Stimulated activated CD4-positive, alpha-beta T cell treated with anti-CD3 and anti-CD28 coated beads, TNF-alpha, amount 100 ng/mL, for 1 hour (primary cell): ENCODE measurements around the gene OR8I2.
"Not testable (repeated sequence)": the region's sequence is repeated elsewhere in the genome, so short reads cannot be mapped to it uniquely, and the experiment has no call there.

ENCODE experiments used
- DNase-seq, 3 donors: peaks; one replicate each; pipeline ENCODE4 v3.0.0-alpha.2; 2020; ENCODE audit warnings: low read depth in 3 of 3, low spot score in 1 of 3

Gene OR8I2

GRCh38 chr11:56093008-56093407 is at the start of gene OR8I2:
TSS of gene OR8I2 (plus strand) at chr11:56093308. CDS start at chr11:56093308, 0 bp downstream.
- DNase-seq, result no peak

DNA sequence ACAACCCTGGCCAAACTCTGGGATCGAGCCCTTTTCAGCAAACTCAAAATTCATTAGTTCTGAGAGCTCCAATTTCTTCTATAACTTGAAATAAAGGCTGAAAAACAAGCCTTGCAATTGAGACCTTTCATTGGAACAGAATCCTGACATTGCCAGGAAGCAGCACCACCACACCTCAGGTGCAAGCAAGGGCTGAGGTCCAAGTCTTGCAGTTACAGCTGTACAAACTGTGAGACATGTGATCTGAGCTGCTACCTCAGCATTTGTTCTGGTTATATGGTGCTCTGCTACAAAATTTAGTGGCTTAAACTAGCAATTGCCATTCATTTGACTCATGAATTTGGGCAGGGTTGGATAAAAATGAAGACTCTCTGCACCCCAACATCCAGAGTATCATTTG is 47.6 kb upstream of the OR8I2 start:
- DNase-seq, result no peak

DNA sequence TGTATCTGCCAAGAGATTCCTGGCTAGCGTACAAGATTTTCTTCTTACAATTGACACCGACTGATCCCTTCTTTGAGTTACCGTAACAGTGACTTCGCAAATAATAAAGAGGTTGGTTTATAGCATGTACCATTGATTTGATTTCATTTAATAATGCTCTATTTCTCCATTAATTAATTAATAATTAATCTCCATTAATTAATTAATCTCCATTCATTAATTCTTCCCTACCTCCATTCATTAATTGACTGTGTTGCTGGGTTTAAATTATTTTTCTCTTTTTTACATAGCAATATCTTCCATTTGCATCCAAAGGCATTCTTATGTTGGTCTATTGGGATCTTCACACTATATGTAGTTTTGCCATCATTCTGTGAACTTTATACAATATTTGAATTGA is 44.6 kb upstream of the OR8I2 start:
- no peak for DNase-seq

DNA sequence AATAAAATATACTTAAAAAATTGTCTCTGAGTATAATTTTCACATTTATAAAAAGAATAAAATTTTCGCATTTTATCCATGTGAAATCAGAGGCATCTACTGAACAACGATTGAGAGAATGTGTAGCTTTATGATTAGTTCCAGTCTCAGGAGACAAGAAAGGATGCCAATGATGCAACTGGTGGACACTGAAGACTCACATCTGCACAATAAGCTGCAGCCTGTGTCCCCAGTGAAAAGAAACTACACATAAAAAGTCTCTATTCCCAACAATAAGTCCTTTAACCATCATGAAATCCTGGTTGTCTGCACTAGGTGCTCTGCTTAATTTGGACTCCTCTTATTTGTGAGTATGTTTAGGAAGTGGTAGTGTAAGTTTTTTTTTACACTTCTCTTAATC is 43.6 kb upstream of the OR8I2 start:
- no peak for DNase-seq

DNA sequence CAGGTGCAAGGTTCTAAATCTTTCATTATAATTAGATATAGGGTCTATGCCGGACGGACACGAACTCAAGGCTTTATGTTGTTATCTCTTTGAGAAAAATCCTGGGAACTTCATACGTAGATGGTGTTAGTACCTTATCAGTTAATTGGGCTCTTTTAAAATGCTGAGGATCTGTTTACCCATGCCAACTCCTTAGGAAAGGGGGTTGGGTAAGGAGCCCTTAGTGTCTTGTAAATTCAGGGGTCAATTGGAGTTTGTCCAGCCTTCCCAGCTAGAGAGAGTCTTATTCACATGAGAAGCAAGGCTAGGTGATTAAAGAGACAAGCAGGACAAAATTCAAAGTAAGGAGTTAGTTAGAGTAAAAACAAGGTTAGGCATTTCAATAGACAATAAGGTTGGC is 36.7 kb upstream of the OR8I2 start:
- DNase-seq, result not testable (repeated sequence)

- DNase-seq, result not testable (repeated sequence)
Observed at GRCh38 chr11:56057661-56058237, 35.4 kb upstream of the OR8I2 start.

DNA sequence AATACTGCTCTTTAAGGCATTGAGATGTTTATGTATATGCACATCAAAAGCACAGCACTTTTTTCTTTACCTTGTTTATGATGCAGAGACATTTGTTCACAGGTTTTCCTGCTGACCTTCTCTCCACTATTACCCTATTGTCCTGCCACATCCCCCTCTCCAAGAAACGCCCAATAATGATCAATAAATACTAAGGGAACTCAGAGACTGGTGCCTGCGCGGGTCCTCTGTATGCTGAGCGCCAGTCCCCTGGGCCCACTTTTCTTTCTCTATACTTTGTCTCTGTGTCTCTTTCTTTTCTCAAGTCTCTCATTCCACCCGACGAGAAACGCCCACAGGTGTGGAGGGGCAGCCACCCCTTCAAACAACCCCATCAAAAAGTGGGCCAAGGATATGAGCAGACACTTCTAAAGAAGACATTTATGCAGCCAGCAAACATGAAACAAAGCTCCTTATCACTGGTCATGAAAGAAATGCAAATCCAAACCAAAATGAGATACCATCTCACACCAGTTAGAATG is 34.8 kb upstream of the OR8I2 start:
- DNase-seq, result not testable (repeated sequence)

DNA sequence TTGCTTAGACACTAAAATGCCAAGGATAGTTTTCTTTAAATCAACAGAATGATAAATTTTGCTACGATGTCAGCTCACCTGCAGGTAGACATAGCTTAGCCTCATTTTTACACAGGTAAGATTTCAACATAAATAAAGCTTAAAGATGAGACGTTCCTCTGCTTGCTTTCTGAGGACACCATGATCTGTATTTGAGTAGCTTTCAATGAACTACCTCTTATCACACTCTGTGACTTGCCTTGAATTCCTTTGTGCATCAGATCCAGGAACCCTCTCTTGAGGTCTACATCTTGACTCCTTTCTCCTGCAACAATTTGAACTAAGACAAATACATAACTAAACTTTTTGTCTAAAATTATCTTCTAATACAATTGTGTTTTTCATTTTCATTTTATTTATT is 26.1 kb upstream of the OR8I2 start:
- DNase-seq, result no peak

DNA sequence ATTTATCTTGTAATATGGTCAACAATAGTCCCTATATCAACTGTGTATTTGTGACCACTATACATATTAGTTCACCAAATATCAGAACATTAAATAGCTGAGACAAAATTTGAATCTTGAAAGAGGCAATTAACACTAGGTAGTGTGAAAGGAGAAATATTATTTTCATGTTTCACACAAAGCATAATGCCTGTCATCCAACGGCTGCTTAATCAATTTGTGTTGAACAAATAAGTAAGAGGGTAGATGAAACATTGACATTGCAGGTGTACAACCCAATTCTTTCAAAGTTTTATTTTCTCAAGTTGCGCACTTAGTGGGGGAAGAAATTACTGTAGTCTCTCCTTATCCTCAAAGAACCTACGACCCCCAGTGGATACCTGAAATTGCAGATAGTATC is 3.4 kb upstream of the OR8I2 start:
- no peak for DNase-seq

DNA sequence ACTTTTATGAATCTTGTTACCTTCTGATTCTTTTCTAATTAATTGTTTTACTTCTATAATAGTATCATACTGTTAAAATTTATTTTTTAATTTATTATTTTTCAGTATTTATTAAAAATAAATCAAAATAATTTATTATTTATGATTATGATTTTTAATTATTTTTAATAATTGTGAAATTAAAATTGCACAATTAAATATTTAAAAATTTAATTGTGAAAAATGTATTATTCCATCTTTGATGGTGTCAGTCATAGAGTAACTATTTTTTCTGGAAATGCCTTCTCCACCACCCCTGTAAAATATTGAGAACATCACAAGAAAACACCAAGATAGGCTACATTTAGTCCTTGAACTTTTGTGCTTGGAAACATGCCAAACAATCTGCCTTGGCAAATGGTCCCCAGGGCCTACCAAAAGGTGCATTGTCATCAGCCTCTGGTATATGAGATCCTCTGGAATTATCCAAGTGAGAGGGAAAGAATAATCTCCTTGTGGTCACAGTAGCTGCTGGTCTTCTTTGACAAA is 10.2 kb downstream of the OR8I2 start, which contains the start of gene OR8H2:
OR8H2 (plus strand) TSS at position 478 of the 528 bp plus-strand sequence. CDS start 1,356 bp downstream, outside the sequence.
- DNase-seq, result no peak

- DNase-seq, result no peak
Observed at GRCh38 chr11:56122073-56122472, 29.0 kb downstream of the OR8I2 start, which contains the start of gene OR8H3. TSS of gene OR8H3 (plus strand) at chr11:56122373. CDS start at chr11:56122373, 0 bp downstream.

DNA sequence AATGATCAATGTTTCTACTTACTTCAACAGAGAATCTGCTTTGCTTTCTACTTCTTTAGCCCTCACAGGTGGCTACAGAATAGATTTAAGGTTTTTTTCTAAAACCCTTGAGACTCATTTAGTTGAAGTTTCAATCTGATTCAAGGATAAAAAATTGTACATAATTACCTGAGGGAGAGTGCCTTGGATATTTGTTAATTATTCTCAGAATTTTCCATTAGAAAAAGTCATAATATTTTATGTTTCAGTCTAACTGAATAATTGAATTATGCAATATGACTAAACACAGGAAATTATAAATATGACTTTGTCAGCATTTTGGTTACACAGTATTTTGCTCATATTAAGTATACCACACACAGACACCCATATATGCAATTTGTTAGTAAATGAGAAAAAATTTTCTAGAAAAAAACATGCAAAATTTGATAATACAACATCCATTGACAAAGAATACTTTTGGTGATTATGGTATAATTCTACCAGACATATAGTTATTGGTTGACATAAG is 47.1 kb downstream of the OR8I2 start, which contains the start of gene OR8J3:
OR8J3 (minus strand) TSS at position 51 of the 511 bp plus-strand sequence. CDS start 2,483 bp downstream, outside the sequence.
- DNase-seq, result no peak

DNA sequence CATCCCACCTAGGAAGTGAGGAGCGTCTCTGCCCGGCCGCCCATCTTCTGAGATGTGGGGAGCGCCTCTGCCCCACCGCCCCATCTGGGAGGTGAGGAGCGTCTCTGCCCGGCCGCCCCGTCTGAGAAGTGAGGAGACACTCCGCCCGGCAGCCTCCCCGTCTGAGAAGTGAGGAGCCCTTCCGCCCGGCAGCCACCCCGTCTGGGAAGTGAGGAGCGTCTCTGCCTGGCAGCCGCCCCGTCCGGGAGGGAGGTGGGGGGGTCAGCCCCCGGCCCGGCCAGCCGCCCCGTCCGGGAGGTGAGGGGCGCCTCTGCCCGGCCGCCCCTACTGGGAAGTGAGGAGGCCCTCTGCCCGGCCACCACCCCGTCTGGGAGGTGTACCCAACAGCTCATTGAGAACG is 50.6 kb downstream of the OR8I2 start:
- DNase-seq, result not testable (repeated sequence)
